Liver (tissue), 9 donors: ENCODE data around the gene HUNK. TPM values are rescaled to one million over a fixed set of nuclear protein-coding genes. Genes with fewer than 3 reads are reported as not detected.

ENCODE experiments used
- DNase-seq: peaks from one replicate; pipeline ENCODE4 v3.0.0-alpha.2; 2017; ENCODE audit warnings: low spot score
- H3K27ac ChIP-seq, 2 donors: one replicate each; pipeline ENCODE4 v1.7.0; 2013; ENCODE audit warnings: inconsistent platforms in 2 of 2, low read length in 2 of 2, control low read depth in 1 of 2, low read depth in 1 of 2, mild to moderate bottlenecking in 1 of 2
- H3K27me3 ChIP-seq, 4 donors: one replicate each; pipeline versions ENCODE4 v1.6.1 to v1.7.0; 2013; ENCODE audit warnings: low read length in 3 of 4, inconsistent platforms in 1 of 4, mild to moderate bottlenecking in 1 of 4, moderate library complexity in 1 of 4; ENCODE audit not compliant: control insufficient read depth in 4 of 4, insufficient read depth in 4 of 4
- H3K36me3 ChIP-seq, 4 donors: one replicate each; pipeline versions ENCODE4 v1.6.1 to v1.7.0; 2013; ENCODE audit warnings: low read length in 3 of 4, mild to moderate bottlenecking in 3 of 4, low read depth in 1 of 4, moderate library complexity in 1 of 4; ENCODE audit not compliant: control insufficient read depth in 4 of 4, insufficient read depth in 3 of 4
- H3K4me1 ChIP-seq, 4 donors: one replicate each; pipeline versions ENCODE4 v1.6.1 to v1.7.0; 2013; ENCODE audit warnings: low read length in 3 of 4, mild to moderate bottlenecking in 3 of 4, moderate library complexity in 1 of 4; ENCODE audit not compliant: control insufficient read depth in 4 of 4, insufficient read depth in 4 of 4
- H3K4me3 ChIP-seq, 3 donors: one replicate each; pipeline versions ENCODE4 v1.6.1 to v1.7.0; 2013; ENCODE audit warnings: low read length in 3 of 3, control low read depth in 1 of 3, low read depth in 1 of 3, mild to moderate bottlenecking in 1 of 3
- H3K9ac ChIP-seq, 2 donors: one replicate each; pipeline ENCODE4 v1.7.0; 2013; ENCODE audit warnings: low read length in 2 of 2, mild to moderate bottlenecking in 2 of 2, moderate library complexity in 2 of 2, control low read depth in 1 of 2, low read depth in 1 of 2
- H3K9me3 ChIP-seq, 4 donors: one replicate each; pipeline versions ENCODE4 v1.6.1 to v1.7.0; 2013; ENCODE audit warnings: low read length in 3 of 4; ENCODE audit not compliant: control insufficient read depth in 4 of 4
- ATF3 ChIP-seq: IDR thresholded peaks from 2 replicates; pipeline ENCODE4 v1.6.1; 2016; ENCODE audit warnings: antibody characterized with exemption
- CTCF ChIP-seq: fragments of 150-350 bp; IDR thresholded peaks from 2 replicates; pipeline ENCODE4 v1.5.1; 2017; ENCODE audit warnings: improper control_type of control experiment, low read depth, low read length; ENCODE audit not compliant: missing input control
- EGR1 ChIP-seq, 2 donors: IDR thresholded peaks; 2 replicates each; pipeline ENCODE4 v1.6.1; 2016 to 2018; ENCODE audit warnings: antibody characterized with exemption in 2 of 2, low read depth in 2 of 2
- FOXA1 ChIP-seq: IDR thresholded peaks from 2 replicates; pipeline ENCODE4 v1.6.1; 2016; ENCODE audit warnings: antibody characterized with exemption
- FOXA2 ChIP-seq: IDR thresholded peaks from 2 replicates; pipeline ENCODE4 v1.6.1; 2016; ENCODE audit warnings: antibody characterized with exemption
- GABPA ChIP-seq, 2 donors: IDR thresholded peaks in 1 of 2; conservative IDR thresholded peaks in 1 of 2; 2 replicates each; pipeline ENCODE4 v1.6.1; 2016; ENCODE audit warnings: antibody characterized with exemption in 2 of 2, mild to moderate bottlenecking in 1 of 2, moderate library complexity in 1 of 2
- HNF4A ChIP-seq, 2 donors: conservative IDR thresholded peaks; 2 replicates each; pipeline ENCODE4 v1.6.1; 2016; ENCODE audit warnings: antibody characterized with exemption in 2 of 2, mild to moderate bottlenecking in 2 of 2
- HNF4G ChIP-seq: IDR thresholded peaks from 2 replicates; pipeline ENCODE4 v1.6.1; 2016; ENCODE audit warnings: antibody characterized with exemption
- NR2F2 ChIP-seq: IDR thresholded peaks from 2 replicates; pipeline ENCODE4 v1.6.1; 2016; ENCODE audit warnings: antibody characterized with exemption
- REST ChIP-seq: IDR thresholded peaks from 2 replicates; pipeline ENCODE4 v1.6.1; 2016; ENCODE audit warnings: antibody characterized with exemption, mild to moderate bottlenecking
- RXRA ChIP-seq, 2 donors: IDR thresholded peaks; 2 replicates each; pipeline ENCODE4 v1.6.1; 2017 to 2018; ENCODE audit warnings: antibody characterized with exemption in 2 of 2, mild to moderate bottlenecking in 1 of 2
- SP1 ChIP-seq: IDR thresholded peaks from 2 replicates; pipeline ENCODE4 v1.6.1; 2018; ENCODE audit warnings: antibody characterized with exemption, mild to moderate bottlenecking
- TAF1 ChIP-seq: conservative IDR thresholded peaks from 2 replicates; pipeline ENCODE4 v1.6.1; 2016; ENCODE audit warnings: antibody characterized with exemption, mild to moderate bottlenecking
- YY1 ChIP-seq: IDR thresholded peaks from 2 replicates; pipeline ENCODE4 v1.6.1; 2016; ENCODE audit warnings: antibody characterized with exemption, mild to moderate bottlenecking
- WGBS: extraction: QIAGEN DNeasy Blood & Tissue Kit; methylation state at CpG from one replicate; pipeline ENCODE4 v1.1.7; 2013; 5-methylcytosine and 5-hydroxymethylcytosine counted together
- polyA plus RNA-seq, 2 donors: library from polyadenylated mRNA; stranded (reverse) in 1 of 2; unstranded in 1 of 2; fragments of 200-250 nt in 1 of 2; fragments of >200 nt in 1 of 2; fragmentation: Nextera tagmentation in 1 of 2; extraction: Ambion mirVana in 1 of 2; gene quantifications; one replicate each; pipeline versions ENCODE4 v1.2.1 to v1.2.3, GENCODE V29; 2013 to 2015
- total RNA-seq, 2 donors: library from RNA; depleted of rRNA; stranded (reverse); fragments of >200 nt; gene quantifications; one replicate each; pipeline ENCODE4 v1.2.3, GENCODE V29; 2014
- TF ChIP-seq, protein P1 (sequence below): IDR thresholded peaks from 2 replicates; pipeline ENCODE4 v1.6.1; 2016; ENCODE audit warnings: antibody characterized with exemption
- TF ChIP-seq, protein P2 (sequence below): IDR thresholded peaks from 2 replicates; pipeline ENCODE4 v1.6.1; 2016; ENCODE audit warnings: antibody characterized with exemption
- donor health status: healthy.
- donor health status: healthy.
- donor health status: healthy.
- donor health status: healthy.
- donor health status: healthy.

HUNK gene
- total and polyA plus RNA-seq, 4 donors: 0.11 to 0.92 (median 0.30) TPM

- Histone ChIP-seq H3K4me1 (no peaks in the 10 kb centered on the region), H3K9me3 (peaks cover 0 to 3% (median 0%) of the 10 kb centered on the region in 4 donors), H3K4me3 (no peak overlapping the region), H3K9ac (no peak overlapping the region), H3K27ac (no peak overlapping the region), H3K36me3 (no peaks in the 10 kb centered on the region), H3K27me3 (no peaks in the 10 kb centered on the region)
- no peak for DNase-seq
- TF ChIP-seq YY1 (no peak), RXRA (IDR thresholded peaks at IDR 0.05) (no peak), FOXA2 (no peak), NR2F2 (no peak), HNF4G (no peak), EGR1 (IDR thresholded peaks at IDR 0.05; ENCODE audit: low read depth in 2 of 2) (no peak), ATF3 (no peak), REST (no peak), HNF4A (conservative IDR thresholded peaks at IDR 0.05) (no peak), GABPA (IDR thresholded peaks at IDR 0.05 in 1 of 2, conservative IDR thresholded peaks at IDR 0.05 in 1 of 2) (no peak), FOXA1 (no peak), TAF1 (no peak), SP1 (no peak), CTCF (no peak)
- TF ChIP-seq, protein P1, sequence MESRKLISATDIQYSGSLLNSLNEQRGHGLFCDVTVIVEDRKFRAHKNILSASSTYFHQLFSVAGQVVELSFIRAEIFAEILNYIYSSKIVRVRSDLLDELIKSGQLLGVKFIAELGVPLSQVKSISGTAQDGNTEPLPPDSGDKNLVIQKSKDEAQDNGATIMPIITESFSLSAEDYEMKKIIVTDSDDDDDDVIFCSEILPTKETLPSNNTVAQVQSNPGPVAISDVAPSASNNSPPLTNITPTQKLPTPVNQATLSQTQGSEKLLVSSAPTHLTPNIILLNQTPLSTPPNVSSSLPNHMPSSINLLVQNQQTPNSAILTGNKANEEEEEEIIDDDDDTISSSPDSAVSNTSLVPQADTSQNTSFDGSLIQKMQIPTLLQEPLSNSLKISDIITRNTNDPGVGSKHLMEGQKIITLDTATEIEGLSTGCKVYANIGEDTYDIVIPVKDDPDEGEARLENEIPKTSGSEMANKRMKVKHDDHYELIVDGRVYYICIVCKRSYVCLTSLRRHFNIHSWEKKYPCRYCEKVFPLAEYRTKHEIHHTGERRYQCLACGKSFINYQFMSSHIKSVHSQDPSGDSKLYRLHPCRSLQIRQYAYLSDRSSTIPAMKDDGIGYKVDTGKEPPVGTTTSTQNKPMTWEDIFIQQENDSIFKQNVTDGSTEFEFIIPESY: no peak
- TF ChIP-seq, protein P2, sequence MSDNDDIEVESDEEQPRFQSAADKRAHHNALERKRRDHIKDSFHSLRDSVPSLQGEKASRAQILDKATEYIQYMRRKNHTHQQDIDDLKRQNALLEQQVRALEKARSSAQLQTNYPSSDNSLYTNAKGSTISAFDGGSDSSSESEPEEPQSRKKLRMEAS: no peak
- 89% methylated on average over 13 of the region's 13 CpGs for WGBS
Observed at GRCh38 chr21:31927689-31928353, 55.0 kb downstream of the HUNK start.
